ENCODE results near the gene ZNF540. TPM values are rescaled to one million over a fixed set of nuclear protein-coding genes. Genes with fewer than 3 reads are reported as not detected.

Gene ZNF540
- 0.81 and 0.92 TPM in 2 replicates for total RNA-seq

DNA sequence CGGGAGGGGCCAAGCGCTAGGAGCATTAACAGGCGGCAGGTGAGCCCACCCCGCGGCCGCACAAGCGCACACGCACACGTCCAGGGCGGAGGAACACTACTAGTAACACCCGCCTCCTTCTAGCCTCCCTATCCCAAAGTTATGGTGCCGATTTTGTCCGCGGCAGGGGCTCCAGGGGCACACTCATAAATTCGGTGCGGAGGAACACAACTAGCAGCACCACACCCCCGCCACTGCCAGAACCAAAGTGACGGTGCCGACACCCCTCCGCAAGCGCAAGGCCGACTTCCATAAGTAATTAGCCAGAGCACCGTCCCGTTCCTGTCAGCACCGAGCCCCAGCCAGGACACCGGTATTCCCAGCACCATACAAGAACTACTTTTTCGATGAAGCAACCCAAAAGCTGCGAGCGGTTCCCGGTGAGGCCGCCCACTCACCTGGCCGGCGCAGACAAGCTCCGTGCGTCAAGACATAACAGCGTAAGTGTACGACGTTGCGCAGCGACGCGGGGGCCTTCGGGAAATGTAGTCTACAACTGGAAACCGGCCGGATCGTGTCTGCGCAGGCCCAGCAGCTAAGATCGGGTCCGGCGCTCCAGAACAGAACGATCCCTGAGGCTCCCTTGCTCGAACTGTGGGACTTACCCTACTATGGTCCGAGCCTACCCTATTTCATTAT lies at the start of gene ZNF540, which contains the start of gene ZNF571:
ZNF540 (plus strand) TSS at position 573 of the 678 bp plus-strand sequence. CDS start 3,572 bp downstream, outside the sequence.
ZNF571 (minus strand) TSS at position 489 of the 678 bp plus-strand sequence. CDS start 8,116 bp downstream, outside the sequence.

DNA sequence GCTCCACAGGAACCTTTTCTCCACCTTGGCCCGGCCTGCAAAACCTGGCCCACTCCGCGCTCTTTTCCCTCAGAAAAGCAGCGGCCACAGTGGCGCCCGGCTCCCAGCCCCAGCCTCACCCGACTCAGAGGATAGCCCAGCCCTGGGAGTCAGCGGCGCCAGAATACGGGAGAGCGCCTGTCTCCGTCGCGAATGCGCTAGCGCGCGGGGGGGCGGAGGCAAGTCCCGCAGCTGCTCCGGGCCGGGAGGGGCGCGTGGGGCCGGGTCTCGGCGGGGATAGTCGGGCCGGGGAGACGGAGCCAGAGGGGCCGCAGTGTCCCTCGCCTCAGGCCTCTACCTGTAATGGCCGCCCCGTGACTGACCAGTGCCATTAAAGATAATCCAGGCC lies 60.6 kb downstream of the ZNF540 start, which contains the start of gene ZFP30:
ZFP30 (minus strand) TSS at position 165 of the 388 bp plus-strand sequence. CDS start 7,643 bp downstream, outside the sequence.

Other genes with a start within 250 kb of the ZNF540 start
- gene ZNF527, start 223.8 kb upstream of the ZNF540 start, total RNA-seq: 4.2 and 4.8 TPM in 2 replicates
- gene ZNF569, start 127.4 kb upstream of the ZNF540 start, total RNA-seq: 7.2 and 8.3 TPM in 2 replicates
- 8.2 and 9.9 TPM in 2 replicates for gene ZNF570, start 125.5 kb upstream of the ZNF540 start, total RNA-seq
- 0.87 and 1.6 TPM in 2 replicates for gene ZNF793, start 87.9 kb upstream of the ZNF540 start, total RNA-seq
- 2.4 and 3.0 TPM in 2 replicates for gene ZNF571, start 84 bp upstream of the ZNF540 start, total RNA-seq
- 13.6 and 14.5 TPM in 2 replicates for gene ZFP30, start 60.6 kb downstream of the ZNF540 start, total RNA-seq
- gene ZNF607, start 124.9 kb downstream of the ZNF540 start, total RNA-seq: 3.0 and 3.5 TPM in 2 replicates
- gene ZNF573, start 184.7 kb downstream of the ZNF540 start, total RNA-seq: 5.4 and 6.1 TPM in 2 replicates

Data from aortic smooth muscle cell (primary cell).